Activated CD8-positive, alpha-beta T cell treated with anti-CD3 and anti-CD28 coated beads for 36 hours (primary cell): ENCODE results near the gene TOMM40. TPM values are rescaled to one million over a fixed set of nuclear protein-coding genes. Genes with fewer than 3 reads are reported as not detected.

Source experiments
- ATAC-seq: fragments of 200-7000 bp; cut with Tn5 transposase; one replicate; pipeline ENCODE4 v1.10.0; 2021; ENCODE audit warnings: mild to moderate bottlenecking, moderate library complexity
- CTCF ChIA-PET: fragments of 350-600 bp; sonication (Branson Sonifier 250); formaldehyde crosslinking; loops from one replicate; lab custom pipeline; 2021; ENCODE audit warnings: antibody characterized with exemption; lab: Charles Lee
- POLR2A ChIA-PET: fragments of 350-600 bp; sonication (Branson Sonifier 250); formaldehyde crosslinking; loops from one replicate; lab custom pipeline; 2021; ENCODE audit warnings: antibody characterized with exemption; lab: Charles Lee
- DNase-seq: peaks from one replicate; pipeline ENCODE4 v3.0.0-alpha.2; 2020
- H3K27ac Mint-ChIP-seq: one replicate; pipeline ENCODE4 v1.8.0; 2021; ENCODE audit warnings: mild to moderate bottlenecking, mixed read lengths
- H3K27me3 Mint-ChIP-seq: one replicate; pipeline ENCODE4 v1.8.0; 2021; ENCODE audit warnings: mixed read lengths
- H3K36me3 Mint-ChIP-seq: one replicate; pipeline ENCODE4 v1.8.0; 2021; ENCODE audit warnings: low read depth, mixed read lengths
- H3K4me1 Mint-ChIP-seq: one replicate; pipeline ENCODE4 v1.8.0; 2021; ENCODE audit warnings: low read depth, mixed read lengths
- H3K4me3 Mint-ChIP-seq: one replicate; pipeline ENCODE4 v1.8.0; 2021; ENCODE audit warnings: mild to moderate bottlenecking, moderate library complexity, mixed read lengths
- H3K9me3 Mint-ChIP-seq: one replicate; pipeline ENCODE4 v1.8.0; 2021; ENCODE audit warnings: mixed read lengths
- intact Hi-C: fragments of 100-400 bp; cut with micrococcal nuclease; formaldehyde crosslinking; loops from one replicate; pipeline ENCODE4 v1.10.0; 2022
- total RNA-seq, 2 experiments: library from RNA; stranded (reverse); gene quantifications; one replicate each; pipeline ENCODE4 v1.2.3, GENCODE V29; 2021
- TF ChIP-seq, protein P1 (sequence below): fragments of 200-600 bp; IDR thresholded peaks from one replicate; pipeline ENCODE4 v1.8.0; 2022; ENCODE audit warnings: antibody characterized with exemption, mild to moderate bottlenecking

TOMM40 gene
- total RNA-seq, 2 experiments from 2014 or later, result 134 to 138 TPM

- ChIA-PET POLR2A (no interaction called here), CTCF (interaction anchor here (0.6 kb wide), 1 partner anchor 223 kb away, joined by 3 read pairs; no protein-coding TSS in a partner anchor)
- no peak for DNase-seq
- intact Hi-C loops, result no loop called here
- no peak for ATAC-seq
- no peaks in the 10 kb centered on the region for H3K27me3 Mint-ChIP-seq
- H3K4me1 Mint-ChIP-seq, result no peaks in the 10 kb centered on the region
- H3K36me3 Mint-ChIP-seq, result no peaks in the 10 kb centered on the region
- no peak overlapping the region for H3K4me3 Mint-ChIP-seq
- TF ChIP-seq, protein P1, sequence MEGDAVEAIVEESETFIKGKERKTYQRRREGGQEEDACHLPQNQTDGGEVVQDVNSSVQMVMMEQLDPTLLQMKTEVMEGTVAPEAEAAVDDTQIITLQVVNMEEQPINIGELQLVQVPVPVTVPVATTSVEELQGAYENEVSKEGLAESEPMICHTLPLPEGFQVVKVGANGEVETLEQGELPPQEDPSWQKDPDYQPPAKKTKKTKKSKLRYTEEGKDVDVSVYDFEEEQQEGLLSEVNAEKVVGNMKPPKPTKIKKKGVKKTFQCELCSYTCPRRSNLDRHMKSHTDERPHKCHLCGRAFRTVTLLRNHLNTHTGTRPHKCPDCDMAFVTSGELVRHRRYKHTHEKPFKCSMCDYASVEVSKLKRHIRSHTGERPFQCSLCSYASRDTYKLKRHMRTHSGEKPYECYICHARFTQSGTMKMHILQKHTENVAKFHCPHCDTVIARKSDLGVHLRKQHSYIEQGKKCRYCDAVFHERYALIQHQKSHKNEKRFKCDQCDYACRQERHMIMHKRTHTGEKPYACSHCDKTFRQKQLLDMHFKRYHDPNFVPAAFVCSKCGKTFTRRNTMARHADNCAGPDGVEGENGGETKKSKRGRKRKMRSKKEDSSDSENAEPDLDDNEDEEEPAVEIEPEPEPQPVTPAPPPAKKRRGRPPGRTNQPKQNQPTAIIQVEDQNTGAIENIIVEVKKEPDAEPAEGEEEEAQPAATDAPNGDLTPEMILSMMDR, result no peak
- H3K27ac Mint-ChIP-seq, result no peak overlapping the region
- H3K9me3 Mint-ChIP-seq, result no peaks in the 10 kb centered on the region
Observed at GRCh38 chr19:44943801-44944249, 52.8 kb downstream of the TOMM40 start.

DNA sequence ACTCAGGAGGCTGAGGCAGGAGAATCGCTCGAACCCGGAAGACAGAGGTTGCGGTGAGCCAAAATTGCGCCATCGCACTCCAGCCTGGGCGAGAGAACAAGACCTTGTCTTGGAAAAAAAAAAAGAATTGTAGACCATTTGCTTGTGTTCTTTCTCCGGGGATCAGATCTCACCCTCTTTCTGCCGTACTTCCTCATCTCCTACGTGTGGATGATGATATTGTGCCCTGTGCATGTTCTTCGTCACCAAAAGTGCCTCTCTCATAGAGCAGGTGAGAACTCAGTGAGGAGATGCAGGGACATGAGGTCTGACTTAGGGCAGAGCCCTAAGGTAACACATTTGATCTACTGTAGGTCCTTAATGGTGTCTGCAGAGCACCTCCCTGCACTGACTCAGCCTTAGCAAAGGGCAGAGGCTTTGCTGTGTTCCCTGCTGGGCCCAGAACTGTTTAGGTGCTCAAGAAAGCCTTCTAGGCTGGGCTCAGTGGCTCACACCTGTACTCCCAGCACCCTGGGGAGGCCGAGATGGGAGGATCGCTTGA, 56.1 kb downstream of the TOMM40 start:
- CTCF ChIA-PET, result no interaction called here
- Mint-ChIP-seq H3K27ac (no peak overlapping the region), H3K4me3 (no peak overlapping the region), H3K4me1 (peaks cover 2% of the 10 kb centered on the region), H3K9me3 (no peaks in the 10 kb centered on the region), H3K27me3 (no peaks in the 10 kb centered on the region), H3K36me3 (no peaks in the 10 kb centered on the region)
- intact Hi-C loops, result no loop called here
- DNase-seq, result no peak
- ATAC-seq, result no peak
- TF ChIP-seq, protein P1, result no peak
- POLR2A ChIA-PET, result interaction anchor here (0.5 to 1.0 kb wide), 2 partner anchors 31 to 44 kb away, joined by 3 read pairs; no protein-coding TSS in a partner anchor

GRCh38 chr19:44948237-44948636, 57.2 kb downstream of the TOMM40 start:
- Mint-ChIP-seq H3K4me1 (peaks cover 2% of the 10 kb centered on the region), H3K4me3 (no peak overlapping the region), H3K27me3 (no peaks in the 10 kb centered on the region), H3K27ac (no peak overlapping the region), H3K36me3 (no peaks in the 10 kb centered on the region), H3K9me3 (no peaks in the 10 kb centered on the region)
- intact Hi-C loops, result no loop called here
- CTCF ChIA-PET, result no interaction called here
- POLR2A ChIA-PET, result interaction anchor here (0.7 to 1.0 kb wide), 2 partner anchors 10 to 45 kb away, joined by 3 read pairs; no protein-coding TSS in a partner anchor
- TF ChIP-seq, protein P1, result no peak
- no peak for DNase-seq
- no peak for ATAC-seq

GRCh38 chr19:44948763-44949374, 57.8 kb downstream of the TOMM40 start:
- ChIA-PET CTCF (interaction anchor here (1.2 to 1.3 kb wide), 2 partner anchors 38 to 45 kb away, joined by 3 to 5 read pairs; no protein-coding TSS in a partner anchor), POLR2A (interaction anchor here (0.7 kb wide), 1 partner anchor 11 kb away, joined by 3 read pairs; no protein-coding TSS in a partner anchor)
- no peak for DNase-seq
- Mint-ChIP-seq H3K4me1 (peaks cover 7% of the 10 kb centered on the region), H3K9me3 (no peaks in the 10 kb centered on the region), H3K27ac (no peak overlapping the region), H3K4me3 (no peak overlapping the region), H3K36me3 (no peaks in the 10 kb centered on the region), H3K27me3 (no peaks in the 10 kb centered on the region)
- intact Hi-C loops, result no loop called here
- ATAC-seq, result no peak
- TF ChIP-seq, protein P1, result no peak

GRCh38 chr19:44949550-44949949, 58.5 kb downstream of the TOMM40 start:
- H3K9me3 Mint-ChIP-seq, result no peaks in the 10 kb centered on the region
- intact Hi-C loops, result no loop called here
- no peak overlapping the region for H3K27ac Mint-ChIP-seq
- ChIA-PET POLR2A (no interaction called here), CTCF (interaction anchor here (1.2 to 1.3 kb wide), 2 partner anchors 39 to 46 kb away, joined by 3 to 5 read pairs; no protein-coding TSS in a partner anchor)
- H3K36me3 Mint-ChIP-seq, result peaks cover 2% of the 10 kb centered on the region
- TF ChIP-seq, protein P1, result no peak
- ATAC-seq (no peak), DNase-seq (no peak)
- H3K27me3 Mint-ChIP-seq, result no peaks in the 10 kb centered on the region
- H3K4me1 Mint-ChIP-seq, result peaks cover 8% of the 10 kb centered on the region
- no peak overlapping the region for H3K4me3 Mint-ChIP-seq
